ENCODE results near the gene LMNTD2.

LMNTD2 gene

DNA sequence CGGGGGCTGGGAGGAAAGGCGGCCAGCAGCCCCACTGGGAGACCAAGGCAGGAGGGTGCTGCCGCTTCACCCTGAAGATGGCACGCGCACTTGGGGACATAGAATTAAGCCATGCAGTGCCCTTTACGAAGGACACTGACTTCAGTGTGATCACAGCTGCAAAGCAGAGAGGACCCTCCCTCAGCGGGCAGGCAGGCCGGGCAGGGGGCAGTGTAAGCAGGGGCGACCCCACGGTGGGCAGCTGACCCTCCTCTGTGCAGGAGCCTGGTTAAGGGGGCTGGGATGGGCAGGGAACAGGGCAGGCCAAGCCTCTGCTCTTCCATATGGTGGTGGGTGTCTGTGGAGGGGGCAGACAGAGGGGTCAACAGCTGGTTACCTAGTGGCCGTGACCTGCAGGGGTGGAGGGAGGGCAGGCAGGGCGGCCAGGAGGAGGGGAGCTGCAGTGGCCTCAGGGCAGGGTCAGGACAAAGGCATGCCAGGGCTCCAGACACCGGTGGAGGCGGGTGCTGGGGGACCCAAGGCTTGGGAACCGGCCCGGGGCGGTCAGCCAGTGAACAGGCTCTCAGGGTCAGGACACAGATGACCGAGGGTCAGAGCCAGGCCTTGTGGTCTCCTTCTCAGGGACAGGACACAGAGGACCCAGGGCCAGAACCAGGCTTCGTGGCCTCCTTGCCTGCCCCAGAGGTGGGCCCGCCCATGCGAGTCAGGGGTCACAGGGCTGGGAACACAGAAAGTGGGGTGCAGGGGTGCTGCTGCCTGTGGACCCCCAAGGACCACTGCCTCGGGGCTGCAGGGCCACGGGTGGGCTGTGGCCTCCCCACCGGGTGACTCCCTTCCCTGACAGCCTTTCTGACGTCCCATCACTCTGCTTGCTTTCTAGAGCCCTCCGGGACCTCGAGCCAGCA is 7.2 kb downstream of the LMNTD2 start:
- no peak for DNase-seq

DNA sequence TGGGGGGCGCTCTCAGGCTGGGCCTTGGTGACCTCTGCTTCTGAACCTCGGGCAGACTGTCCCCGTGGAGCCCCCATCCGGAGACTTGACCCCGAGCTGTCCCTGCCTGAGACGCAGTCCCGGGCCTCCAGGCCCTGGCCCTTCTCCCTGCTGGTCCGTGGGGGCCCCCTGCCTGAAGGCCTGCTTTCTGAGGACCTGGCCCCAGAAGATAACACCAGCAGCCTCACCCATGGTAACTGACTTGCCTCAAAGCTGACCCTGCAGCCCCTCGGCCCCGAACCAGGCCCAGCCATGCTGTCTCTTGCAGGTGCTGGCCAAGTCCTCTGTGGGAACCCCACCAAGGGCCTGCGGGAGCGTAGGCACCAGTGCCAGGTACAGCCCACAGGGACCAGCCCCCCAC is 8.9 kb downstream of the LMNTD2 start:
- DNase-seq = no peak

DNA sequence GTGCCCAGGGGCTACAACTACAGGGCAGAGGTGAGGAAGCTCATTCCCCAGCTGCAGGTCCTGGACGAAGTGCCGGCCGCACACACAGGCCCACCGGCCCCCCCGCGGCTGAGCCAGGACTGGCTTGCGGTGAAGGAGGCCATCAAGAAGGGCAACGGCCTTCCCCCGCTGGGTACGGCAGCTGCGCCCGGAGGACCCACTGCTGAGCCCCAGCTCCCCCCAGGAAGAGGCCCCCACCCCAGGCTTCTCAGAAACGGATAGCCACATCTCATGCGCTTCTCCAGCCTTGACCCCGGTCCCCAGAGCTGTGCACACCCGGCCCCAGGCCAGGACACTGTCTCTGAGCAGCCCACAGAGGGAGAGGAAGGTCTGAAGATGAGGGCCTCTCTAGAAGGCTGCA is 9.4 kb downstream of the LMNTD2 start:
- no peak for DNase-seq

DNA sequence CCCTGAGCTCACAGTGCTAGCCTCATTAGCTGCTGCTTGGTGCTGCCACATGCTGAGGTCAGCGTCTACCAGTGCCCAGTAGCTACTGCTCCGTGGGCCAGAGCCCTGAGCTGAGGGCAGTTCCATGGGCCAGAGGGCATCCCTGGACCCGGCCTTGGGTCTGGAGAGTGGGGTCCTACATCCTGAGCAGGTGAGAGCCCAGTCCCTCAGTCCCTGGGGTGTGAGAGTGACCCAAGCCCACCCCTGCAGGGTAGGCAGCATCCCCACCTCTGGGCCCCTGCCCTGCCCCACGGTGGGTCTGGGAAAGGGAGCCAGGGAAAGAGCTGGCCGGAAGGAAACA is 9.8 kb downstream of the LMNTD2 start:
- no peak for DNase-seq

DNA sequence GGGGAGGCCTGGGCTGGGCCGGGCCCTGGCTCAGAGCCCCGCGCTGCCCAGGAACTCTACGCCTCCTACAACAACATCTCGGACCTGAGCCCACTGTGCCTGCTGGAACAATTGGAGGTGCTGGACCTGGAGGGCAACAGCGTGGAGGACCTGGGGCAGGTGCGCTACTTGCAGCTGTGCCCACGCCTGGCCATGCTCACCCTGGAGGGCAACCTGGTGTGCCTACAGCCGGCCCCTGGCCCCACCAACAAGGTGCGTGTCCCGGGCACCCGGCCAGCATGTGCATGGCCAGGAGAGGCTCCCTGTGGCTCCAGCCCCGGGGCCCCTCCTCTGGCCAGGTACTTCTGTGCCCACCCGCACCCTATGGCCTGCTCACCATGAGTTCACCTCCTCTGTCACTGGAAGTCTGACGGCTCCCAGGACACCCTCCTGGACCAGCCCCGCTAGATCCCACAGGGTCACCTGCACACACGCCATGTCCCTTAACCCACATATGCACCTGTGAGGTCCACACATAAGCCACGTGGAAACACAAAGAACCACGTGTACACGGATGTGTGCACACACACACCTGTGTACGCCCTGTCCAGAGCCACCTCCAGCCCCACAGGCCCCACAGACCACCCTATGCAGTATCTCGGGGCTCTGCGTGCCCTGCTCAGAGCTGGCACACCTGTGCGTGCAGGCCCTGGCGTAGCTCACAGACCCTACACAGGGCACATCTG is 10.4 kb downstream of the LMNTD2 start:
- DNase-seq = no peak

DNA sequence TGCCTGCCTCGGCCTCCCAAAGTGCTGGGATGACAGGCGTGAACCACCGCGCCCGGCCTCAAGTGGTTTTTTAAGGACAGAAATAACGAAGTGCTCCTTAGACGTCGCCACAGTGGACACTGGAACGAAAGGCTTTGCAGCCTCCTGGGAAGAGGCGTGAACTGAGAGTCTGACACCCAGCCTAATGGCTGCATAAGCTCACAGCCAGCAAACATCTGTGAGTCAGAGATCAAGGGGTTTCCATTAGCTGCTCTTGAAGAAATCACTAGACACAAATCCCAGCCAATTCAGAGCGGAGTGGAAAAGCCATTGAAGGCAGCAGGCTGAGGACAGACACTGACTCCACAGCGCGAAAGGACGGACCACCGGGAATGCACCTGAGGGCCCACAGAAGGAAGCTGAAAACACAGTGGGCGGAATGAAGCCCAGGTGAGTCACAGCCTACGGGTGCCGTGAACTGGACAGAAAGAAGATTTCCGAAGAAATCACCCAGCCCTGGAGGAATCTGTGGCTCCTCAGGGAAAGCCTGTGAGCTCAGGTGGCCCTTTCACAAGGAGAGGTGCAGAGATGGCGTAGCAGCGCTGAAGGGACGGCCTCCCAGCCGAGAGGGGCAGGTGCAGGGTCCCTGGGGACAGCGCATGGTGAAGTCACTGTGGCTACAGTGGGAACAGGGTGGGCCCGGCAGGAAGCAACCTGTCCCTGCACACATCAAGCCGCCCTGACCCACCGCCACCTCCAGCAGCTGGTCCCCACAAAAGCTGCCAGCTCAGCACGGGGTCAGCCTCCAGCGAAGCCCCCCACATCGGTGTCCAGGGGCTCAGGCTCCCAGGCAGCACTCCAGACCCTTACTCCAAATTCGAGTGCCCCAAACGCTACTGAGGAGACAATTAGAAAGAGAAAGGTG is 11.6 kb downstream of the LMNTD2 start:
- no peak for DNase-seq

DNA sequence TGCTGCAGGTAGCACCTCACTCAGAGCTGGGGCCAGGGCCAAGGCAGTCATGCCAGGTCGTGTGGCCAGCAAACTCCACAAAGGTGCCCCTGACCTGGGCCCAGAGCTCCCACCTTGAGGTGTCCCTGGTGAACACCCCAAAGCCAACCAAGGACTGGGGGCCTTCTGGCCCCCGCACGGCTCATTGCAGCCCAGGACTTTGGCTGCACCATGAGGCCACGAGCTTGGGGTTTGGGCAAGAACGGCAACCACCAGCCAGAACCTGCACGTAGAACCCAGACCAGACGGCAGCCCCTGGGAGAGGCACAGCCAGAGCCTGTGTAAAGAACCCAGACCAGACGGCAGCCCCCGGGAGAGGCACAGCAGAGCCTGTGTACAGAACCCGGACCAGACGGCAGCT is 15.4 kb downstream of the LMNTD2 start:
- DNase-seq = no peak

DNA sequence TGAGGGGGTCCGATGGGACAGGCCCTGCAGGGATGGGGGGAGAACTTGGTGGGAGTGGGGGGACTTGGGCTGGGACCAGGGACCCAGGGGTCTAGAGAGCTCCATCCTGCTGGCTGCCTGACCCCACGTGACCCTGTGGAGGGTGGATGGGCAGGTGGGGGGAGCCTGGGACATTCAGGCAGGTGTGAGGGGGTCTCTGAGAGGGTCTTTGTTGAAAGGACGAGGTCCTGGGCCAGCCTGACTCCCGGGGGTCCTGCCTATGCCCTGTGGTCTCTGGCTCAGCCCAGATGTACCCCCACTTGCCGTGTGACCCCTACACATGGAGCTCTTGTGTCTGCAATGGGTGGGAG is 15.7 kb downstream of the LMNTD2 start:
- DNase-seq = no peak

DNA sequence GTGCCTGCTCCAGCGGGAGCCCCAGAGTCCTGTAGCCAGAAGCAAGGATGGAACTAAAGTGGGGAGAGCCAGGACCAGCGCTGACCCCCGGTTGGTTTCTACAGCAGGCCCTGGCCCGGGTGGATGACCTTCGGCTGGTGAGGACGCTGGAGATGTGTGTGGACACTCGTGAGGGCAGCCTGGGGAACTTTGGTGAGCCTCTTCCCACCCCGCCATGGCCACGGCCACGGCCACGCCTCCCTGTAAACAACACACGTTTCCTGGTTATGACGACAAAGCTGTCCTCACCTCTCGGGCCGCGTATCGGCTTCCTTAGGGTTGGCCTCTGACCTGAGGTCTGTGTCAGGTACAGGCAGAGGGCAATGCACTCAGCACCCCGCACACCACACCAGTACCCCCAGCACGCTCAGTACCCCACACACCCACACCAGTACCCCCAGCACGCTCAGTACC is 19.1 kb downstream of the LMNTD2 start:
- no peak for DNase-seq

DNA sequence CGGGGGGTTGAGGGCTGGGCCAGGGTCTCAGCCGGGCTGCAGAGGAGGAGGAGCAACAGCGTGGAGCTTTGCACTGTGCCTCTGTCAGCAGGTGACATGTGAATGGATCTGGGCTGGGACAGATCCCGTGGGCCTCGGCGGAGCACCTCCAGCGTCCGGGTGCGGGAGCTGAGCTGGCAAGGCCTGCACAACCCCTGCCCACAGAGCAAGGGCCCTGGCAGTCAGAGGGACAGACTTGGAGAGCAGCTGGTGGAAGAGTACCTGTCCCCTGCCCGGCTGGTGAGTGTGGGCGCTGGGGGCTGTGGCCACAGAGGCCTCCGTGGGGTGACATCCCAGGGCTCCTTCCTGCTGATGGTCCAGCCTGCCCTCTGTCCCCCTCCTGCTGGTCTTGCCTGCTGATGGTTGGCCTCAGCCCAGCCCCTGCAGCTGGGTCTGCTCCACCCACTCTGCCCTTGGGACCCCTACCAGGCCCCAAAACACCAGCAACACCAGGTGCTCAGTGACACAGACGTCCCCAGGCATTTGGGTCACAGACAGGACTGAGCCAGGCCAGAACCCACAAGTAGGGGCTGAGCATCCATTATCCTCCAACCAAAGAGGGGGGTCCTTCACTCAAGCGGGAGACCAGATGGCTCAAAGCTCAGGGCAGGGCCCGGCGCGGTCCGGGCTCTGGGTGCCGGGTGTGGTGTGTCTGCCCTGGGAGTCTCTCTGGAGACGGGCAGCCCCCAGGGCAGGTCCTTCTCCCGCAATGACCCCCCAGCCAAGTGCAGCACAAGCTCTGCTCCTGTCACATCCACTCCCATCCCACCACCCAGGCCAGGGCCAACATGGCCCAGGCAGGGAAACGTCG is 19.7 kb downstream of the LMNTD2 start:
- DNase-seq = no peak

DNA sequence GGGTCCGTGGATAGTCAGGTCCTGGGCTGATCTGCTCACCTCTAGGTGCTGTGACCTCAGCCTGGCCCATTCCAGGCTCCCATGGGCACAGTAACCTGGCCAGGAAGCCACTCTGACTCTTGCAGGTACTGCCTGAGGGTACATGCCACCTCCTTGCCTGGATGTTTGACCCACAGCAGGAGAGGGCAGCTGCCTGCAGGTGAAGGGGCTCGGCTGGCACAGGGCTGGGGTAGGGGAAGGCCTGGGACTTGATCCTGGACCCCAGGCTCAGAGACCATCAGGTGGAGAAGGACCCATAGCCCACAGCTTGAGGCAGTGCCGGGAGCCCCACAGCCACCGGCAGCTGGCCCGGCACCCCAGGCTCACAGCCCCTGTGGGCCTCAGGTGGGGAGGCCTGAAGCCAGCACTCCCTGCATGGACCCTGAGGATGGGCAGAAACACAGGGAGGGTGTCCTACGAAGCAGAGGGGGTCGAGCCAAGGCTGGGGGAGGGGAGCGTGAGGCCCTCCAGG is 20.5 kb downstream of the LMNTD2 start:
- no peak for DNase-seq

DNA sequence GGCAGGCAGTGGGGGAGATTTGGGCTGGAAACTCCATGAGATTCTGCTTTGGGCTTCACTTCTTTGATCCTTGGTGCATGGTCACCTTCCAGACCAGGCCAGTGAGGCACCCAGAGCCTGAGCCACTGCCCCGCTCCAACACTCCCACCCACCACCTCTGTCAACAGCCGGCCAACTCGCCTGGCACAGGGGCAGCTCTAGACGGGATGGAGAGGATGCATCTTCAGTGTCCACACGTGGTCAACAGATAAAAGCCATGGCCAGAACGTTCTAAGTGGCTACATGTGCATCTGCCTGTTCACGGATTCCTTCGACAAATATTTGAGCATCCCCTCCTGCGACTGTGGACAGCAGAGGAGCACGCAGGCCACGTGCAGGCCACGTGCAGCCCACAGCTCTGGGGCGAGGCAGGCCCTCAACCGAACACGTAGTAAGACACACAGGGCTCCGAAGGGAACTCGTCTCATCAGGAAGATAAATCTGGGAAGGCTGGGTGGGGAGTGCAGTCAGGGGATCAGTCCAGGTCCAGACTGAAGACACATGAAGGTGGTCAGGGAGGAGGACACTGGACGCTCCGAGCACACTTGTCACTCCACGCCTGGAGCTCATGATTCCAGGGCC is 22.0 kb downstream of the LMNTD2 start:
- no peak for DNase-seq

DNA sequence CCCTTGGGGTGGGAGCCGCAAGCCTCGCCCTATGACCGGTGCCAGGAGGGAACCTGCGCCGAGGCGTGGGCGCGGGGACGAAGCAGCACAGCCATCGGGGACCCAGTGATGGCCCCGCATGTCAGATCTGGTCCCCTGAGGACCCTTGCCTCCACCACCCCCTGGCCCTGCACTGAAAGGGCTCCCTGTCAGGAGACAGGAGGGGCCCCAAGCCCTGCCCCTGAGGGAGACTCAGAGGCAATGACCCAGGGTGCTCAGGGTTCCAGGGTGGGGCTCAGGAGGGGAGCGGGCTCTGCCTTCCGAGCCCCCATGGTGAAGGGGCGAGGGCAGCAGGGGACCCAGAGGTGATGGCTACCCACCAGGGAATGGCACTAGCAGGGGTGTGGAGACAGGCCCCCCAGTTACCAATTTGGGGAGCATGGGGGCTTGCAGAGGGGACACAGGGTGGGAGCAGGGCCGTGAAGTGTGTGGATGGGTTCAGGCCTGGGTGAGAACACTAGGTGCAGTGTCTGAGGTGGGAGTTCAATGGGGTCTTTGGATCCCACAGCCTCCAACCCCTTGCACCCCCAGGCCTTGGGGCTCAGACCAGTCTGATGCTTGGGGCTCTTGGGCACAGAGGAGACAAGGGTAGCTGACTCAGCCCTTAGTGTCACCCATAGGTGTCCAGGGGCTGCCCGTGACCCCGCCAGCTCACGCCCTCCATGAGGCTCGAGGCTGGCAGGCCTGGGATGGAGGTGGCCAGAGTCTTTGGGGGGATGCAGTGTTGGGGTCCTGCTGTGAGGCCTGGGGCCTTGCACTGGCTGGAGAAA is 22.7 kb downstream of the LMNTD2 start:
- DNase-seq = no peak

DNA sequence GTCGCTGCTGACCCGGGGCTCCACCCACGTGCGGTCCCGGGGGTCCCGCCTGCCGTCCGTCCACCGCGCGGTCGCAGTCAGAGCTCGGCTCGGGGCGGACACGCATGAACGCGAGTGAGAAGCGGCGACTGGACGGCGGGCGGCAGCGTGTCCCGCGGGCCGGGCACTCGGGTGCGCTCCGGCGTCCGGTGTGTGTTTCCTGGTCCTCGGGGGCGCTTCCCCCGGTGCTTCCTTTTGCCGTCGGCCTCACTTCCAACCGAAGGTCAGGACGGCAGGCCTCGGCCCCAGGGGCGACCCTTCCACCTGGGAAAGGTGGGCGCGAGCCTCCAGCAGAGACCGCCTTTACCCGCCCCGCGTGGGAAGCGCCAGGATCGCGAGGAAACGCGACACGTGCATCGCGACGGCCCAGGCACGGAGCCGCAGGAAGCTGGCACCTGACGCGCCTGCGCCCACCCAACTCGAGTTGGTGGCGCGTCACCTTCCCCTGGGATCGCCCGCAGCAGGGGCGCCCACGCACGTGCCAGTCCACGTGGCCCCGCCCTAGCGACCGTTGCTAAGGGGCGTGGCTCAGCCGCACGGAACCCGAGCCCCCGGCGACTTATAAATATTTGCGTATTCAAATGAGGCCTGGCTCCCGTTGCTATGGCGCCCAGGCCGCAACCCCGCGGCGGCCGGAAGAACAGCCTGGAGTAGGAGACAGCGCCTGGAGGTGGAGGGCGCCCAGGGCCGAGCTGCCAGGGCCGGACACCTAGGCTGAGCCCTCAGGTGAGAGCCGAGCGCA is 23.5 kb downstream of the LMNTD2 start, which contains the start of gene LRRC56:
Gene LRRC56 (plus strand): TSS at position 687 of the 781 bp plus-strand sequence. CDS start 3,158 bp downstream, outside the sequence.
- DNase-seq = peak; percentile 87

DNA sequence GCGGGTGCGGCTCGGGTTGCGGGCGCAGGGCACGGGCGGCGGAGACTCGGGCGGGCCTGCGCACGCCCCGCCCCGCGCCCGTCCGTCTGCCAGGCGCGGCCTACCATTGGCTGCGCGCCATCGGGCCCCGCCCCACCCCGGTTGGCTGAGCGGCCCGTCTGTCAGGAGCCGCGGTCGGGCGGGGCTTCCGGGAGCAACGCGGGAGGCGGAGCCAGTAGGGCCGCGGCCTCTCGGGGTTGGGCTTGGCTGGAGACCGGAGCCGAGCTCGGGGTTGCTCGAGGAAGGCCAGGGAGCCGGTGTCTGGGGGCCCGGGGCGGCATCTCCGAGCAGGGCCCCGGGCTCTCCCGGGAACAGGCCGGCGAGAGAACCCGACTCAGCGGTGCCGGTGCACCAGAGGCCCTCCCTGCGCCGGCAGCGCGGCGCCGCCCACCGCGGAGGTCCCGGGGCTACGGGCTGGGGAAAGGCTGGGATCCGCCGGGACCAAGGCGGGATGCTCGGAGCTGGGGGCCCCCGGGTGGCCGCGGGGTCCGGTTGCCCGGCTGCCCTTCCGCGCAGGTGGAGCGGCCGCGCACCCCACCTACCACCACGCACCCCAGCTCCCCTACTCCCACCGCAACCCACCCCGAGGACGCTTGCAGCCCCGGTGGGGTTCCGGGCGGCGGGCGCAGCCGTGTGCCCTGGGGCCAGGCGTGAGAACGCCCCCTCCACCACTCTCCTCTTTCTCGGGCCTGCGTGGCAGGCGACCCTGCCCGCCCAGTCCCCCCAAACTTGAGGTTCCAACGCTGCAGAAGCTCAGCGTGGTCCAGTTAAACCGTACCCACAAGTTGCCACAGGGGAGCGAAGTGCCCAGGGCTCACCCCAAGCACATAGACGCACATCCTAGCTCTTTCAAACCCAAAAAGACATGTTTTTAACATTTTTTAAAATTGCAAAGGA is 24.8 kb downstream of the LMNTD2 start, which contains the start of gene HRAS:
Gene HRAS (minus strand): TSS at position 58 of the 936 bp plus-strand sequence.
- DNase-seq = peak; percentile 96

DNA sequence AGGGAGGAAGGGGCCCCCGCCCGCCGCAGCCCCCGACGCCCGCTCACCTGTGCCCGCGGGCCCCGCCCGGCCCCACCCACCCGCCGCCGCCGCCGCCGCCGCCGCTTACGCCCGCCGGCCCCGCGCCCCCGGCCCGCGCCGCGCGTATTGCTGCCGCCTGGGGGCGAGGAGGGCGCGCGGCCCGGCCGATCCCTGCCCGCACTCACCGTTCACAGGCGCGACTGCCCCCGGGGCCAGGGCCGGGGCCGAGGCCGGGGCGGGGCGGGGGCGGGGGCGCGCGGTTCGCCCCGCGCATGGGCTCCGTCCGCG is 25.4 kb downstream of the LMNTD2 start:
- DNase-seq = no peak

DNA sequence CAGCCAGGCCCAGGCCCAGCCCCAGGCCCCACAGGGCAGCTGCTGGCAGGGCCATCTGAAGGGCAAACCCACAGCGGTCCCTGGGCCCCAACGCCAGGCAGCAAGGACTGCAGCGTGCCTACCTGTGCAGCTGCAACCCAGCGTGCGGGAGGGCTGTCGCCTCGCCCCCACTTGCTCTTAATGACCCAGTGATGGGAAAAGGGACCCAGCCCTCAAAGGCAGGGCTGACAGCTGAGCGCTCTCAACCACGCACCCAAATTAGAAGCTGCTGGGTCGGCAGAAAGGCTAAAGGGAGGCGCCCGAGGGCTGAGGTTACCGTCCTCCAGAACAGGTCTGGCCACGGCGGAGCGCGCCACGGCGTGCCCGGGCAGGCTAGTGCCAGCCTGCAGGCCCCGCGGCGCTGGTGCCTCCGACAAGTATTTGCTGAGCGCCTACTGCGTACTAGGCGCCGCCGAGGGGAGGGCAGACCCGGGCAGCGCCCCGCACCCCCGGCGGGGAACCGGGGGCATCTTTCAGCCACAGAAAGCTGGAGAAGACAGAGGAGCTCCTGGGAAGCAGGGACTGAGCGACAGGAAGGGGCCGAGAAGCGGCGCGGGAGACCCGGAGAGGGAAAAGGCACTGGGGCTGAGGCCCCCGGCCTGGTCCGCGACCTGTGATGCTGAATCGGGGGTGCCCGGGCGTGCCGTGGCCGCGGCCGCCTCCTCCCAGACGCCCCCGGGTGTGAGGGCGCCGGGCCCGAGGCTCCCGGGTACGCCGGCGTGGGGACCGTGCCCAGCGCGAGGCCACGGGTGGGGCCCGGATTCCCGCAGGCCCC is 25.9 kb downstream of the LMNTD2 start:
- no peak for DNase-seq
